H54 (cell line): ENCODE results near the gene ABCA2.
"Not testable (repeated sequence)": the region's sequence is repeated elsewhere in the genome, so short reads cannot be mapped to it uniquely, and the experiment has no call there.

Source experiments
- DNase-seq: peaks from one replicate; pipeline ENCODE4 v3.0.0; 2011; ENCODE audit warnings: low spot score, mixed read lengths; ENCODE audit not compliant: insufficient read length
- FAIRE-seq: peaks from 3 replicates; lab custom pipeline; 2011; peaks lifted over from hg19 to GRCh38; lab: Jason Lieb, UNC
- POLR2A ChIP-seq: IDR thresholded peaks from 2 replicates; pipeline ENCODE4 v1.6.1; 2011; ENCODE audit warnings: low read depth, mild to moderate bottlenecking, low read length

The ABCA2 gene

GRCh38 chr9:137068539-137069507, 40.8 kb upstream of the ABCA2 start:
- TF ChIP-seq POLR2A, result no peak
- DNase-seq (no peak), FAIRE-seq (no peak)

GRCh38 chr9:137067860-137068538, 40.0 kb upstream of the ABCA2 start:
- TF ChIP-seq POLR2A, result no peak
- peak; percentile 64 for FAIRE-seq
- peak; percentile 93 for DNase-seq

GRCh38 chr9:137066096-137066861, 38.2 kb upstream of the ABCA2 start:
- DNase-seq, result no peak
- no peak for TF ChIP-seq POLR2A
- FAIRE-seq, result no peak

GRCh38 chr9:137065336-137065967, 37.4 kb upstream of the ABCA2 start:
- no peak for FAIRE-seq

DNA sequence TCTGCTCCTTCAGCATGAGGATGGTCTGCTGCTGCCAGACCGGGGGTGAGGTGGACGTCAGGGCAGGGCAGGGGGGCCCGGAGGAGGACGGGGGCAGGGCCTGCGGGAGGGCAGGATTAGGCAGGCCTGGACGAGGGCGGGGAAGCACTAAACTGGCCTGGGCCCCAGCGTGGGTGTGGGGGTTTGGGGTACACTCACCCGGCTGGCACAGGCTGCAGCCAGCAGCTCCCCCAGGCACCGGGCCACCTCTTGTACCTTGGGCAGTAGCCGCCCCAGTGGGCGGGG, 36.8 kb upstream of the ABCA2 start:
- TF ChIP-seq POLR2A, result no peak
- no peak for DNase-seq
- FAIRE-seq, result no peak

More at GRCh38 chr9:137065336-137065967, 37.4 kb upstream of the ABCA2 start:
- DNase-seq, result no peak
- no peak for TF ChIP-seq POLR2A

DNA sequence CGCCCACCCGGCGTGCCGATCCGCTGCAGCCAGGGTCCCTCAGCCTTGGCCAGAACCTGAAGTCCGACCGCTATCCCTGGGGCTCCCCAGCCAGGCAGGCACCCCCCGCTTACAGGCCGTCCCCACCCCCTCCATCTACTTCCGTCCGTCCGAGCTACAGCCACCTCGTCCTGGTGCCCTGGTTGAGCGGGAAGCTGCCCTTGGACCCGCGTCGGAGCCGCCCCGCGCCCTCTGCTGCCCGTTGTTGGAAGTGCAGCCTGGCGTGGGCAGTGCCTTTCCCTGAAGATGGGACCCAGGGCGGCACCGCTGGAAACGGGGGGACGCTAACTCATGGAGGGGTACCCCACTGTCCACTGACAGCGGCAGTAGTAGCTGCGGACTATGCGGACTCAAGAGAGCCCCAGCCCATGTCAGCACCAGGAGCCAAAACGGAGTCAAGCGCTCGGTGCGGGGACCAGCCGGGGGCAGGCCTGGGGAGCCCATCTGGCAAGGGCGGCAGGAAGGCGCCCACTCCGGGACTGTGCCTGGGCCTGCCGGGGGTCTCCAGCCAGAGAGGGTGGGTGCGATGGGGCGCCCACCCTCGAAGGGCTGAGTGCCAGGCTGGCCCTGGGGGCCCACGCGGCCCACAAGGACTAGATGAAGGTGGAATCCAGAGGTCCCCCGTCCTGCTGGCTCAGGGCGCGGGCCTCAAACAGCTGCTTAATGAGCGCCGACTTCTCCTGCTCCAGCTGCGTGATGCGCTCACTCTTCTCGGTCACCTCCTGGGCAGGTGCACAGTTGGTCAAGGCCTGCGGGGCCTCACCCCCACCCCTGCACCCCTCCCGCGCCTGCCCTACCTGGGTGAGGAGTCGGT, 36.2 kb upstream of the ABCA2 start:
- FAIRE-seq, result no peak
- peak; percentile 94 for DNase-seq
- no peak for TF ChIP-seq POLR2A

GRCh38 chr9:137063311-137064026, 35.4 kb upstream of the ABCA2 start:
- FAIRE-seq (no peak), DNase-seq (no peak)
- no peak for TF ChIP-seq POLR2A

- FAIRE-seq, DNase-seq: not testable (repeated sequence)
Observed at GRCh38 chr9:137062798-137063197, 34.8 kb upstream of the ABCA2 start.

DNA sequence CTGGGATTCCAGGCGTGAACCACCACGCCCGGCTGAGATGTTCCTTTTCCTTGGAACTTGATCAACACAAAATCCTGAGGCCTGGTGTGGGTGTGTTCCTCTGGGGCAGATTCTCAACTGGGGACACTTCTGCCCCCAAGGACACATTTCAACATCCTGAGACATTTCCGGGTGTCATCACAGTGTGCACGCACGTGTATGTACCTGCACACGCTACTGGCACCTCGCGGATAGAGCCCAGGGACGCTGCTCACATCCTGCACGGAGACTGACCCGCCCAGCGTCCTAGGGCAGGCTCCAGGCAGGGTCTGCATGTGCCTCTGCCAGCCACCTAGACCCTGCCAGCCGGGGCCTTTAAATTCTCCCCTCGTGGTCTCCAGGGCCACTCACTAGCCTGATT, 34.3 kb upstream of the ABCA2 start:
- FAIRE-seq (no peak), DNase-seq (no peak)
- no peak for TF ChIP-seq POLR2A

GRCh38 chr9:137058521-137059234, 30.6 kb upstream of the ABCA2 start:
- FAIRE-seq, result no peak
- no peak for TF ChIP-seq POLR2A
- DNase-seq, result no peak

GRCh38 chr9:137057545-137057944, 29.5 kb upstream of the ABCA2 start:
- TF ChIP-seq POLR2A, result no peak
- FAIRE-seq (no peak), DNase-seq (no peak)
